Stimulated activated CD4-positive, alpha-beta T cell treated with anti-CD3 and anti-CD28 coated beads, TNF-alpha, amount 100 ng/mL, for 4 hours (primary cell): ENCODE results near the gene EPS8L1.

ENCODE experiments used
- DNase-seq, 3 experiments: peaks; one replicate each; pipeline ENCODE4 v3.0.0-alpha.2; 2020; ENCODE audit warnings: low read depth in 3 of 3

EPS8L1 gene

DNA sequence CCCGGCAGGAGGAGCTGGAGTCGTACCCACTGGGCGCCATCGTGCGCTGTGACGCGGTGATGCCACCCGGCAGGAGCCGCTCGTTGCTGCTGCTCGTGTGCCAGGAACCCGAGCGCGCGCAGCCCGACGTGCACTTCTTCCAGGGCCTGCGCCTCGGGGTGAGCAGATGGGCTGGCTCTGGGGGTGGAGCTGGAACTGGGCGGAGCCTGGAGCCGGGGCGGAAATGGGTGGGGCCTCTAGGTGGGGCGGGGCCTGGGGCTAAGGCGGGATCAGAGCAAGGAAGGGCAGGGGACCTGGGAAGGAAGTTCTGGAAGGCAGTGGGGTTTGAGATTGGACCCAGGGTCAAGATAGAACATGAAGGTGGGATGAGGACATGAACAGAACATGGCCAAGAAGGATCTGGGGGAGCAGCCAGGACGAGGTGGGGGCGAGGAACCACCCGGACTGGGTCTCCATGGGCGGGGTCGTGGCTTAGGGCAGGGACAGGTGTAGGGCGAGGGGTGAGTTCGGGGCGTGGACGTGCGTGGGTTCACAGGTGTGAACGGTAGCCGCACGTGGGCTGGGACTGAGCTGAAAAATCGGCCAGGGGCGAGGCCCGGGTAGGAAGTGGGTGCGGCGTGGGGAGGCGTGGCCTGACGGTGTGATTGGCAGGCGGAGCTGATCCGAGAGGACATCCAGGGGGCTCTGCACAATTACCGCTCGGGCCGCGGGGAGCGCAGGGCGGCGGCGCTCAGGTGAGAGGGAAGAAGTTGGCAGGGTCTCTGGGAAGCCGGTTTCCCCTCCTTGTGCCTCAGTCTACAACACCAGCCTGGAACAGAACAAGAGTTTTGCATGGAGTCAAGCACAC, 4.7 kb downstream of the EPS8L1 start:
- peak in 2 of 3 experiments; percentile 22 to 41 for DNase-seq

DNA sequence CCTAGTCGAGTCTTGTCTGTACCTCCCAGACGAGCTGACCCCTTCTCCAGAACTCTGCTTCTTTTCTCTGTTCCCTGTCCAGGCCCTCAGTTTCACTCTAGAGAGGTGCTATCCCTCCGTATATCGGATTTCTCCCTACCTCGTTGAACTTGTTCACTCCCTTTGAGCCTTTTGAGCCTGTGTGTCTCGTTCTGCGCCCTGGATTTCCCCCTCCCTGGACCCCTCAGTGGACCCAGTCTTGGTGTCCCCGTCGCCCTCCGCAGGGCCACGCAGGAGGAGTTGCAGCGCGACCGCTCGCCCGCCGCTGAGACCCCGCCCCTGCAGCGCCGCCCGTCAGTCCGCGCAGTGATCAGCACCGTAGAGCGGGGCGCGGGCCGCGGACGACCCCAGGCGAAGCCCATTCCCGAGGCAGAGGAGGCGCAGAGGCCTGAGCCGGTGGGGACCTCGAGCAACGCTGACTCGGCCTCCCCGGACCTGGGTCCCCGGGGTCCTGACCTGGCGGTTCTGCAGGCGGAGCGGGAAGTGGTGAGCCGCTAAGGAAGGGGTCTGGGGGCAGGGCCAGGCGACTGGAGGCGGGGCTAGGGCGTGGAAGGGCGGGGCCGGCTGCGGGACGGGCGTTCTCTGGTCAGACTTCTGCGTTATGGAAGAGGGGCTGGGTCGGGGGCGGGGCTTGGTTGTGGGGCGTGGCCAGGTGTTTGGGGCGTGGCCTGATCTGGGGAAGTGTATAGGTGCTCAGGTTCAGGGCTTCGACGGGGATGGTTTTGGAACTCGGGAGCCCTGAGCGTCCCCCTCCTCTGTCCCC, 5.5 kb downstream of the EPS8L1 start:
- peak; percentile 72 to 75 (median 74) for DNase-seq

DNA sequence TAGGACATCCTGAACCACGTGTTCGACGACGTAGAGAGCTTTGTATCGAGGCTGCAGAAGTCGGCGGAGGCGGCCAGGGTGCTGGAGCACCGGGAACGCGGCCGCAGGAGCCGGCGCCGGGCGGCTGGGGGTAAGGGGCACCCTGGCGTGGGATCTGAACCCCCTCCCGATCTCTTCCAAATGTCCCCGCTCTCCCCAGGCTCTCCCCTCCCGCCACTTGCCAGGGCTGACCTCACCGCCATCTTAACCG, 6.0 kb downstream of the EPS8L1 start:
- DNase-seq = no peak

DNA sequence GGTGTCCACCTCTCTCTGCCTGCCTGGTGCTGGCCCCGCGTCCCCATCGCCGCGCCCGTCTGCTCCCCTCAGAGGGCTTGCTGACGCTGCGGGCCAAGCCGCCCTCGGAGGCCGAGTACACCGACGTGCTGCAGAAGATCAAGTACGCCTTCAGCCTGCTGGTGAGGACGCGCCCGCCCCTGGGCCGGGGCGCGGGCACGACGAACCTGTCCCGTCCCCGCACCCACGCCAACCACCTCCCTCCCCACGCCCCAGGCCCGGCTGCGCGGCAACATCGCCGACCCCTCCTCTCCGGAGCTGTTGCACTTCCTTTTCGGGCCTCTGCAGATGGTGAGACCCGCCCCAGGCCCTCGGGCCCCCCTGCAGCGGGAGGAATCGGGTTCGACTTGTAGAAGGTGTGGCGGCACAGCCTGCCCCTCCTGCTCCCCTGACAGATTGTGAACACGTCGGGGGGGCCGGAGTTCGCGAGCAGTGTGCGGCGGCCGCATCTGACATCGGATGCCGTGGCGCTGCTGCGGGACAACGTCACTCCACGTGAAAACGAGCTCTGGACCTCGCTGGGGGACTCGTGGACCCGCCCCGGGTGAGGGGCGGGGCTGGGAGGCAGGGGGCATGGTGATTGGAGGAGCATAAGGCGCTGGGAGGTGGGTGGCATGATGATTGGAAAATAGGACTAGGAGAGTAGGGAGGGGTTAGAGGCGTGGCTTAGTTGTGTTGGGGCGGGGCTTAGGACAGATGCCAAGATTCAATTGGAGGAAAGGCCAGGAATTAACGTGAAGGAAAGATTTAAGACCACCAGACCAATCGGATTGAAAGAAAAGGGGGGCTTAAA, 6.6 kb downstream of the EPS8L1 start:
- peak in 1 of 3 experiments; percentile 21 for DNase-seq

DNA sequence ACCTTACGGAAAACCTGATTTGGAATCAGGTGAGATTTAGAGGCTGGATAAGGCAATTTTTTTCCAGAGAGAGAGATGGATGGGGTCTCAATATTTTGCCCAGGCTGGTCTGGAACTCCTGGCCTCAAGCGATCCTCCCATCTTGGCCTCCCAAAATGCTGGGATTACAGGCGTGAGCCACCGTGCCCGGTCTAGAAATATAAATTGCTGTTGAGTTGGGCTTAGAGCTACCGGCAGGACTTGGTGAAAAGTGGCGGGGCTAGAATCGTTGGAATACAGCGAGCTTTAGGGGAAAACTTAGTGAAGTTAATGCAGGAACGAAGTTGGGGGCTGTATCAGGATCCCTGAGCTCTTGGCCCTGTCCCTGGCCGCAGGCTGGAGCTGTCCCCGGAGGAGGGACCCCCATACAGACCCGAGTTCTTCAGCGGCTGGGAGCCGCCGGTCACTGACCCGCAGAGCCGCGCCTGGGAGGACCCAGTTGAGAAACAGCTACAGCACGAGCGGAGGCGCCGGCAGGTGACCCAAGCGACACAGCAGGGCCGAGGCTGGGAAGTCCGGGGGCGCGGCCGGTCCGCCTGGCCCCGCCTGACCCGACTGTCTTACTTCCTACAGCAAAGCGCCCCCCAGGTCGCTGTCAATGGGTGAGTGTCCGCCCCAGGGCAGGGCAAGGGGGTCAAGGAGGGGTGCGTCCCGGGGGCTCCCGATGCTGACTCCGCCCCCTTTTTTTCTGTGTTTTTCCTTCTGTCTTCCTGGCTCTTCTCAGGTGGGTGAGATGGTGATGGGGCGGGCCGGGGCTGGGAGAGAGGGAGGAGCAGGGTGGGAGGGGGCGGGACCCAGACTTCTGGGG, 7.6 kb downstream of the EPS8L1 start:
- DNase-seq = no peak

DNA sequence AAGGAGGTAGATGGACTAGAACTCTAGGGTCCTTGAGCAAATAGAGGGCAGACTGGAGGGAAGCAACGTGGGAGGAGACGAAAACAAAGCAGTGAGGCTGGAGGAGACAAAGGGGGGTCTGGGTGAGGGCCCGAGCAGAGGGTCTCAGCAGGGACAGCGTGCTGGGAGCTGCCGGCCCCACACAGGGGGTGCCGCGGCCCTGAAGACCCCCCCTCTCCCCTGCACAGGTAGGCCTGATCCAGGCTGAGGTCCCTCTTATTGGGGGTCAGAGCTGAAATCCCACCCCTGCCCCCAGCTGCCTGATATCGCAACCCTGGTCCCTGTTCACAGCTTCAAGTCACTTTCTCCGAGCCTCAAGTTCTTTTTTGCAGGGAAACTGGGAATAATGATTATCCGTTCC, 8.7 kb downstream of the EPS8L1 start:
- no peak for DNase-seq

DNA sequence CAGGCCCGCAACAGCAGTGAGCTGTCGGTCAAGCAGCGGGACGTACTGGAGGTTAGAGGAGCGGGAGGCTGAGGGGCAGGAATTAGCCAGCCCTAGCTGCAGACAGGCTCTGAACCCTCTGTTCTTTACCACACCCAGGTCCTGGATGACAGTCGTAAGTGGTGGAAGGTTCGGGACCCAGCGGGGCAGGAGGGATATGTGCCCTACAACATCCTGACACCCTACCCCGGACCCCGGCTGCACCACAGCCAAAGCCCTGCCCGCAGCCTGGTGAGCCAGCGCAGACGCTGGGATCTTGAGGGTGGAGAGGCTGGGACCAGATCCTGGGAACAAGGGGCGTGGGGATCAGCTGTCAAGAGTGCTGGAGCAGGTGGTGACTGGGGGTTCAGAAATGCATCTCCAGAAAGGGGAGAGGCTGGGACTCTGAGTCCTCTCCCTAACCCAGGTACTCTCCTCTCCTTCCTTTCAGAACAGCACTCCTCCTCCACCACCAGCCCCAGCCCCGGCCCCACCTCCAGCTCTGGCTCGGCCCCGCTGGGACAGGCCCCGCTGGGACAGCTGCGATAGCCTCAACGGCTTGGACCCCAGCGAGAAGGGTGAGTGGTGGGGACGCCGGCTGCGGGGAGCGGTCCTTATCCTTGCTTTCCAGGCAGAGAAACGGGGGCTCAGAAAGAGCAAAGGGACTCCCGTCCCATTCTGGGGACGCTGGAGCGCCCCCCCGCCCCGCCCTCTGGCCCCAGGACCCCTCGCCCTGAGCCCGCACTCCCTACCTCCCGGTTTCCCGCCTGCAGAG, 10.4 kb downstream of the EPS8L1 start:
- DNase-seq = no peak

DNA sequence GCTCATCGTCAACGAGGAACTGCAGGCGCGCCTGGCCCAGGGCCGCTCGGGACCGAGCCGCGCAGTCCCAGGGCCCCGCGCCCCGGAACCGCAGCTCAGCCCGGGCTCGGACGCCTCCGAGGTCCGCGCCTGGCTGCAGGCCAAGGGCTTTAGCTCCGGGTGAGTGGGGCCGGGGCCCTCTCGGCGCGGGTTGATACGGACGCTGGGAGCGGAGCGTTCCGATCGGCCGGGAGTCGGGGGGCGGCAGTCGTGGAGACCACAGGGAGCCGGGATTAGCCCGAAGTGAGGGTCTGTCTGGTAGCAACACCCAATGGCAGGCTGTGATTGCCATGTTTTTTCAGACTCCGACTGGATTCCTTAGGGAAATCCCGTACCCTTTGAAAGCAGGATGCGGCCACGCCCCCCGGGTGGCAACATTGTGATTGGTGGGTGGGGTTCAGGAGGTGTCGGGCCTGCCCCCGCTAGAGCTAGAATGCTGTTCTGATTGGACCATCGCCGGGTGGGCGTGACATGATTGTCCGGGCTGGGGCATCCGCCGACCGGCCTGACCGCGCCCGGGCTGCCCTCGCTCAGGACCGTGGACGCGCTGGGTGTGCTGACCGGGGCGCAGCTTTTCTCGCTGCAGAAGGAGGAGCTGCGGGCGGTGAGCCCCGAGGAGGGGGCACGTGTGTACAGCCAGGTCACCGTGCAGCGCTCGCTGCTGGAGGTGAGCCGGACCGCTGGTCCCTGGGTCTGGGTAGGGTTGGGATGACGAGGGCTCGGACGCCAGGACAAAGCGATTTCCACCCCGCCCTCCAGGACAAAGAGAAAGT, 11.3 kb downstream of the EPS8L1 start:
- DNase-seq = peak in 1 of 3 experiments; percentile 20

DNA sequence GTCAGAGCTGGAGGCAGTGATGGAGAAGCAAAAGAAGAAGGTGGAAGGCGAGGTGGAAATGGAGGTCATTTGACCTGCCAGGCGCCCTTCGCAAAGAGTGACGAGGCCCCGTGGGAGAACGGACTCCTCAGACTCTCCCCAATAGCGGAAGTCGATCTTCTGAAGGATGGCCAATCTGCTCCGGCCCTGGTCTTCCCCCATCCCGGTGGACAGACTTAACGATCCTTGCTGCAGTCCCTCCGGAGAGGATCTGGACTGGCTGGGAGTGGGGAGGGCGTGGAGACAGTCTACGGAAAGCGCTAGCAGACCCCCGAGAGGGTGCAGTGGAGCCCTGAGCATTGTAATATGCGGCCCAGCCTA, 11.9 kb downstream of the EPS8L1 start:
- no peak for DNase-seq

DNA sequence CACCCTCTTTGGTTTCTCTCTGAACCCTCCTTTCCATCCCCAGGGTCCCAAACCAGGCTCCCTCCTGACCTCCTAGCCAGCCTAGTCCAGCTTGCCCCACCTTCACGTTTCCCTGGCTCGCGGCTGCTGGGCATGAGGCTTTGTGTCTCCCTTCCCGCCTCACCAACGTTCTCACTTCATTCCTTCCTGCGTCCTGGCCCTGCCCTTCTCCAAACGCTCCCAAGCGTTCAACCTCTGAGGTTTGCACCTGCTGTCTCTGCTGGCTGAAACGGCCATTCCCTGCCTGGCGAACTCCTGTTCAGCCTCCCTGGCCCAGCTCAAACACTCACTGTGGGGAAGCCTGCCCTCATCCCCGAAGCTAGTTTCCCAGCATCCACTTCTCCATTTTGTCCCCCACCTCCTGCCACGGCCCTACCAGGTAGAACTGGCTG, 12.4 kb downstream of the EPS8L1 start:
- no peak for DNase-seq

DNA sequence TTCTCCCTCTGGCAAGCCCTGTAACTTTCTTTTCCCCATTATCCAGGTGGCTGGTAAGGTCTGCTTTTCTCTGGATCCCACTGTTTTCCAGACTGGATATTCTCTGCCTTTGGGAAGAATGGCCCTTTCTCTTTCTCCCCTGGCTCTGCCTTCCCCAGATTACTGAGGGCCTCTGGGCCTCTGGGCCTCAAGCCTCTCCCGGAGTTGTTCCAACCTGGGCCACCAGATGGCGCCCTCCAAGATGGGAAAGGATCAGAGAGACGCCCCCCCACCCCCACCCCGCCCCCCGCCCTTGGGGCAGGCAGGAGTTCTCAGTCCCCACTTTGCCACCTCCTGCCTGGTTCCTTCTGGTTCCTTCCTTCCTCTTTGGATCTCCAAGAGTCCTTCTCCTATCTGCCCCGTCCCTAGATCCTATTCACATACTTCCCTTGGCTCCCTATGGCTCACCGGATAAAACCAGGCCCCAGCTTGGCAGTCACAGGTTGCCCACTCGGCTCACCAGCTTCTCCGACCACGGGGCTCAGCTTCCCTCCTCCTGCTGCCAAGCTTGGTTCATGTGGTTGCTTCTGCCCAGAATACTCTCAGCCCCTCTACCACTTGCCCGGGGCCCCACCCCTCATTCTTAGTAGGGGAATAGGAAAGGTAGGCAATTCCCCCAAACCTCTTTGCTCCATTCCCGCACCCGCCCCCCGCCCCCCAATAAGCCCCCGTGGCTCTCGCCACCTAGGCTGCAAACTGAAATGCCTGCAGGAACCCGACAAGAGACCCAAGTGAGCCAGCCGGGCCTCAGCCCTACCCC, 13.1 kb downstream of the EPS8L1 start:
- peak; percentile 61 to 69 (median 65) for DNase-seq

DNA sequence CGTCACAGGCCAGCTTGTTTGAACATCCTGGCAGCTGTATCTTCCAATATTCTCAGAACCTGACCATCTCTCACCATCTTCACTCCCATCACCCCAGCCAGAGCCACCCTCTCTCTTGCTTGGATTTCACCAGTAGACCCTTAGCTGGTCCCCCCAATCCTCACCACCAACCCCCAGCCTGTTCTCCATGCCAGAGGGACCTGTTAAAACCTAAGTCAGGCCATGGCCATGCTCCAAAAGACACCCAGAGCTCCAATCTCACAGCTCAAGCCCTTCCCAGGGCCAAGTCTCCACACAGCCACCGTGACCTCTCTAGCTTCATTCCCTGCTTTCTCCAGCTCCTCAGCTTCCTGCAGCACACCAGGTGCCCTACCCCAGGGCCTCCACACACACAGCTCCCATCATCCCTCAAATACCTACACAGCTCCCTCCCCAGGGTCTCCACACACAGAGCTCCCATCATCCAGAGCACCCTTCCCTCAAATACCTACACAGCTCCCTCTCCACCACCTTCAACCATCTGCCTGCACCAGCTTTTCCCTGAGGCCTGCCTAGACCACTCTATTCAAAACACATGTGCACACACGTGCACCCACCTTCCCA, 13.8 kb downstream of the EPS8L1 start:
- DNase-seq = no peak

DNA sequence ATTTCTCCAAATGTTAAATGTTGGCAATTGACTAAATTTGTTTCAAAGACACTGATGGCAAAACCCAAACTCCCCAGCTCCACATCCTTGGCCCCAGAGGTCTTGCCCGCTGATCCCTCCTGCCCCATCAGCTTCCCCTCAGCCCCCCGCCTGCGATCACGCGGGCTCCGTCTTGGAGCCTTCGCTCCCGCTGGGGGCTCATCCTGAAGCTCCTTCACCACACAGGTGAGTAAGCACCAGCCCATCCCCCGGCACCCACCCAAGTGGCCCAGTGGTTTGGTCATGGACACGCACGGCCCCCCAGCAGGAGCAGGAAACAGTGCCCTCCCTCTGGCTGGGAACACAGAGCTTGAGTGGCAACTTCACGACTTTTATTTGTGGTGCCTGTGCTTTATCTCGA, 14.9 kb downstream of the EPS8L1 start:
- no peak for DNase-seq

DNA sequence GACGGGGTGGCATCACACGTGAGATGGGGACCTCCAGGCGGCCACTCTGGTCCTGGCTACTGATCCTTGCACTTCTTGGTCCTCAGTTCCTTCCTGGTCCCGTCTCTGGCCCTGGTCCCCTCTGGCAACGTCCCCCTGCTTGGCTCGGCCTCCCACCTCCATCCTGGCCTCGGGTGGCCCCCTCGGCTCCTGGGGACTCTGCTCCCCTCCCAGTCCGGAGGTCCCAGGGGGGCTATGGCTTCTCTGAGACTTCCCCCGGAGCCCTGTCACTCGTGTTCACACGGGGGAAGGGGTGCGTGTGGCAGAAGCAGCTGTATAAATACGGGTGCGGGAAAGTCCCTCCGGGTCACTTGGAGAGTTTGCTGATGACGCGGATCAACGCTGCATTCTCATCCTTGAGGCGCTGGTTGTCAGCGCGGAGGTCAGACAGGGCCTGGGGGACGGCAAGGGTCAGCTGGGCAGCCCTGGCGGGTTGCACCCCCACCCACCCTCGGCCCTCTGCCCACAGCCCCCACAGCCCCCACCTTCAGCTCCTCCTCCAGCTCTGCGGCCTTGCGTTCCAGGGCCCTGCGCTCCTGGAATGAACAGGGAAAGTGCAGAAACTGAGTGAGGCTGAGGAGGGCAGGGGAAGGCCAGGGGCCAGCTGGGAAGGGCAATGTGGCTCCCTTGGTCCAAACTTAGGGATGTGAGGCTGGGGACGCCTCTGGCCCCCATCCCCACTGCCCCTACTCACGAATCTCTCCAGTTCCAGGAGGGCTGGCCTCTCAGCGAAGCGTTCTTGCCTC, 15.6 kb downstream of the EPS8L1 start:
- DNase-seq = no peak

DNA sequence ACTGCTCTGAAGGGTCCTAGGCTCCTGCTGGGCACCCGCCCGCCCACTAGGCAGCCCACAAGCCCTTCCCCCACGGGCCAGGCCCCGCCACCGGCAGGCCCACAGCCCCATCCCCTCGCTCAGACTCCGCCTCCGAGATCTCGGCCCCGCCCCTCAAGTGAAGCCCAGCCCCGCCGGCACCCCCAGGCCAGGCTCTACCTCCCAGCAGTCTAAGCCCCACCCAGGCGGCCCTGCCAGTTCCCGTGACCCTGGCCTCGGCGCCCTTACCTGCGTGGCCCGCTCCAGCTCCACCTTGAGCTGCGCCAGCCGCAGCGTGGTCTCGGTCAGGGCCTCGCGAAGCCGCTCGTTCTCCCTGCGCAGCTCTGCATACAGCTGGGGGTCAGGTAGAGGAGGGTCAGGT, 16.3 kb downstream of the EPS8L1 start:
- DNase-seq = no peak

DNA sequence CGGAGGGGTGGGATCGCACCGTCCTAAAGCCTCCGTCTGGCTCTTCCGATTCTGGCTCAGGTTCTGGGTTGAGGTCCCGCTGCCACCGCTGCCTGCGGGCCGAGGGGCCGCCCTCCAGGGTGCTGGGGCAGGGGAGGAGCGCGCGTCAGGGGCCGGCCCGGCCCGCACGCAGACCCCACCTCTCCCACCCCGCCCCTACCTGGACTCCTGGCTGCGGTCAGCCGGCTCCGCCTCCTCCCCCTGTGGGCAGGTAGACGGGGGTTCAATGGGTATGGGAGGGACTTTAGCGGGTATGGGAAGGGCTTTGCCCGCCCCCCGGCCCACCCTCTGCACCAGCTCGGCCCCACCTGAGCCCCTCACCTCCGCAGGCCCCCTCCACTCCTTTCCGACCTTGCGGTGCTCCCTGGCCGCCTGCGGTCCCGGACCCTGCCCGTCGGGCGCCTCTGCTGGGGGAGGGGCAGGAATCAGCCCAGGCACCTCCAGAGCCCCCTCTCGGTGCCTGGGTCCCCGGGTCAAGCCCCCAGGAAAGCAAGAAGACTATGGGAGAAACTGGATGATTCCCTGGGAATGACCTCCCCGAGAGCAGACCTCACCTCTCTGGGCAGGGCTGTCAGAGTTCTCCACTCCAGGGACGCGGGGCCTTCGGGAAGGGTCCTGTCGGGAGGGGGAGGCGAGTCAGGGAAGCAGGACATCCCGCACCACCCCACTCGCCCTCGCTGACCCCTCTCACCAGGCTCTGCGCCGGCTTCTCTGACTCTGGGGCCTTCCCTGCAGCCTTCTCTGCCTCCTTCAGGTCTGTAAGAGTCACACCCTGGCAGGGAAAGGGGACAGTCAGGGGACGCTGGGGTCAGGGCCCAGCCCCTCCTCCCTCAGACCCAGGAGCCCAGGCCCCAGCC, 17.0 kb downstream of the EPS8L1 start:
- DNase-seq = no peak
